ENCODE data around the gene OR51F1. TPM values are rescaled to one million over a fixed set of nuclear protein-coding genes. Genes with fewer than 3 reads are reported as not detected.

Gene OR51F1
- total and polyA plus RNA-seq, 2 of the 8 experiments (the other 6 are each of a cell fraction or from before 2014, with no cell fraction given): not detected

DNA sequence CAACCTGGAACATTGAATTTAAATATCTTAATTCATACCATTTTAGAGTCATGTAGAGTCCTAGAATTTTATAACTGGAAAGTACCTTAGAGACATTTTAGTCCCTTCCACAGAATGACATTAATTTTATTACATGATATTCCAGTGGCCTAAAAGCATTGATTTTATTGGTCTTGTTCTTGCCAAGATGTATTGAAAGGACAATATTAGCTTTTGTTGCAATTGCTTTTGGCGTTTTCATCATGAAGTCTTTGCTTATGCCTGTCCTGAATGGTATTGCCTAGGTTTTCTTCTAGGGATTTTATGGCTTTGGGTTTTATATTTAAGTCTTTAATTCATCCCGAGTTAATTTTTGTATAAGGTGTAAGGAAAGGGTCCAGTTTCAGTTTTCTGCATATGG, 29.0 kb downstream of the OR51F1 start:
- no peak overlapping the region for H3K4ac ChIP-seq (replicated peaks; ENCODE audit: insufficient read length, low read depth, low read length)
- H3K79me1 ChIP-seq (ENCODE audit: low read depth, low read length): no peaks in the 10 kb centered on the region
- H2BK5ac ChIP-seq (ENCODE audit: low read depth, low read length): no peak overlapping the region
- no peak overlapping the region for H4K5ac ChIP-seq (ENCODE audit: insufficient read length, low read depth, low read length)
- H4K91ac ChIP-seq (replicated peaks; ENCODE audit: insufficient read length, low read length): no peak overlapping the region
- no peak overlapping the region for H3K9ac ChIP-seq (replicated peaks in 1 of 4; ENCODE audit: extremely low read depth in 1 of 4, low read depth in 3 of 4, low read length in 3 of 4)
- no peak overlapping the region for H2BK20ac ChIP-seq (ENCODE audit: low read length)
- no peak overlapping the region for H2BK120ac ChIP-seq (replicated peaks; ENCODE audit: low read depth, low read length)
- no peak overlapping the region for H3K27ac ChIP-seq (ENCODE audit: low read depth, low read length)
- no peaks in the 10 kb centered on the region for H3K23me2 ChIP-seq (ENCODE audit: low read depth, low read length)
- ChIA-PET CTCF (ENCODE audit: partially characterized antibody) (no interaction called here), POLR2A (ENCODE audit: partially characterized antibody) (no interaction called here)
- H3K79me2 ChIP-seq (ENCODE audit: control insufficient read depth in 1 of 2, insufficient read depth in 2 of 2, low read length in 2 of 2): no peaks in the 10 kb centered on the region
- H2AK5ac ChIP-seq (ENCODE audit: low read depth, low read length): no peak overlapping the region
- no peaks in the 10 kb centered on the region for H4K20me1 ChIP-seq (replicated peaks in 1 of 2; ENCODE audit: control insufficient read depth in 1 of 2, insufficient read depth in 2 of 2, low read length in 2 of 2)
- no peak overlapping the region for H3K4me2 ChIP-seq (ENCODE audit: insufficient read depth in 1 of 2, low read depth in 2 of 2, low read length in 2 of 2)
- DNase-seq (ENCODE audit: low read depth in 1 of 2, low spot score in 2 of 2) (no peak), FAIRE-seq (no peak)
- H3K4me1 ChIP-seq (replicated peaks in 1 of 4; ENCODE audit: control insufficient read depth in 3 of 4, insufficient read depth in 4 of 4, low read length in 3 of 4): no peaks in the 10 kb centered on the region
- H2BK12ac ChIP-seq (ENCODE audit: low read depth, low read length): no peak overlapping the region
- whole genome bisulfite sequencing, 2 experiments (ENCODE audit: extremely low coverage in 1 of 2, insufficient coverage in 1 of 2, insufficient read length in 1 of 2, insufficient replicate concordance in 2 of 2, low coverage in 1 of 2, low lambda C conversion rate in 2 of 2, missing lambda C conversion rate in 1 of 2): 93% methylated on average over 2 of the region's 2 CpGs; no CpG with 5 or more reads in 1 of the 2 experiments
- no peaks in the 10 kb centered on the region for H3K27me3 ChIP-seq (replicated peaks in 1 of 4; ENCODE audit: control insufficient read depth in 3 of 4, extremely low read depth in 1 of 4, insufficient read depth in 3 of 4, low read length in 3 of 4)
- H3K18ac ChIP-seq (ENCODE audit: extremely low read depth, low read length): no peak overlapping the region
- no peak overlapping the region for H4K8ac ChIP-seq (ENCODE audit: extremely low read depth, insufficient read depth, low read length)
- no peaks in the 10 kb centered on the region for H3K36me3 ChIP-seq (ENCODE audit: control insufficient read depth in 2 of 4, insufficient read depth in 4 of 4, low read length in 3 of 4)
- no peak overlapping the region for H3K14ac ChIP-seq (ENCODE audit: insufficient read length)
- H2BK15ac ChIP-seq (ENCODE audit: low read length): no peak overlapping the region
- no peak overlapping the region for H2AFZ ChIP-seq (ENCODE audit: low read length)
- H3K4me3 ChIP-seq (ENCODE audit: extremely low read depth in 1 of 4, insufficient read depth in 2 of 4, low read depth in 3 of 4, low read length in 4 of 4): no peak overlapping the region
- no peaks in the 10 kb centered on the region for H3K9me3 ChIP-seq (ENCODE audit: insufficient read depth in 2 of 2, low read depth in 1 of 2, low read length in 1 of 2)
- H3K23ac ChIP-seq (ENCODE audit: insufficient read length): no peak overlapping the region
- H3K56ac ChIP-seq (replicated peaks; ENCODE audit: insufficient read length, low read depth, low read length): no peak overlapping the region
- no peak for TF ChIP-seq SRF (IDR thresholded peaks at IDR 0.05; ENCODE audit: low read depth, low read length)
- TF ChIP-seq SIN3A (conservative IDR thresholded peaks at IDR 0.05 in 1 of 2, IDR thresholded peaks at IDR 0.05 in 1 of 2; ENCODE audit: low read depth in 1 of 2, low read length in 2 of 2): no peak

Measured in H1 (cell line).